BE2C (cell line): ENCODE results near the gene ANO2.
A peak's percentile ranks its signal among the peaks of the same experiment; 100 is the strongest.

Experiments
- DNase-seq: peaks from one replicate; pipeline ENCODE4 v3.0.0-alpha.2; 2020
- H3K27me3 ChIP-seq: fragments of 250-450 bp; sonication (Bioruptor Pico); 2 replicates; pipeline ENCODE4 v1.5.1; 2020; ENCODE audit warnings: mild to moderate bottlenecking
- H3K36me3 ChIP-seq: fragments of 250-450 bp; sonication (Bioruptor Pico); 2 replicates; pipeline ENCODE4 v1.5.1; 2020; ENCODE audit warnings: mild to moderate bottlenecking
- H3K4me1 ChIP-seq: fragments of 250-450 bp; sonication (Bioruptor Pico); 2 replicates; pipeline ENCODE4 v1.5.1; 2020
- H3K4me3 ChIP-seq: 2 replicates; pipeline ENCODE4 v1.5.1; 2011; ENCODE audit warnings: low read depth, low read length
- H3K9me3 ChIP-seq: fragments of 250-450 bp; sonication (Bioruptor Pico); 2 replicates; pipeline ENCODE4 v1.5.1; 2020
- TF ChIP-seq, protein P1 (sequence below): IDR thresholded peaks from 2 replicates; pipeline ENCODE4 v1.5.1; 2012; ENCODE audit warnings: mild to moderate bottlenecking, low read depth, low read length

ANO2 gene

DNA sequence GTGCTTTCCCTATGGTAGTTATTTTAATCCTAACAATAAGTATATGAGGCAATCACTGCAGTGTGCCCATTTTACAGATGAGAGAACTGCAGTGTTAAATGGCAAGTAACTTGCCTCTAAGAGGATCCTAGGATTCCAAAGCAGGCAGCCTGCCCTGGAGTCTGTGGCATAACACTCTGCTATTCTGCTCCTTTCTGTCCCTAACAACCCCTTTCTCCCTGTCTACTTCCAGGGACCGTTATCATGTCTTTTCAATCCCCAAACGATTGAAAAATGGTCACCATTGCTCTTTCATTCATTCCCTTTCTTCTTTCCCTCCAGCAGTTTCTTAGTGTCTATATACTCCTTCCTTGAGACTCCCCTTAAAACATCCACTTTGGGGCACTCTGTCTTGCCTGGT, 1.3 kb upstream of the ANO2 start:
- H3K36me3 ChIP-seq = no peaks in the 10 kb centered on the region
- TF ChIP-seq, protein P1, sequence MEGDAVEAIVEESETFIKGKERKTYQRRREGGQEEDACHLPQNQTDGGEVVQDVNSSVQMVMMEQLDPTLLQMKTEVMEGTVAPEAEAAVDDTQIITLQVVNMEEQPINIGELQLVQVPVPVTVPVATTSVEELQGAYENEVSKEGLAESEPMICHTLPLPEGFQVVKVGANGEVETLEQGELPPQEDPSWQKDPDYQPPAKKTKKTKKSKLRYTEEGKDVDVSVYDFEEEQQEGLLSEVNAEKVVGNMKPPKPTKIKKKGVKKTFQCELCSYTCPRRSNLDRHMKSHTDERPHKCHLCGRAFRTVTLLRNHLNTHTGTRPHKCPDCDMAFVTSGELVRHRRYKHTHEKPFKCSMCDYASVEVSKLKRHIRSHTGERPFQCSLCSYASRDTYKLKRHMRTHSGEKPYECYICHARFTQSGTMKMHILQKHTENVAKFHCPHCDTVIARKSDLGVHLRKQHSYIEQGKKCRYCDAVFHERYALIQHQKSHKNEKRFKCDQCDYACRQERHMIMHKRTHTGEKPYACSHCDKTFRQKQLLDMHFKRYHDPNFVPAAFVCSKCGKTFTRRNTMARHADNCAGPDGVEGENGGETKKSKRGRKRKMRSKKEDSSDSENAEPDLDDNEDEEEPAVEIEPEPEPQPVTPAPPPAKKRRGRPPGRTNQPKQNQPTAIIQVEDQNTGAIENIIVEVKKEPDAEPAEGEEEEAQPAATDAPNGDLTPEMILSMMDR = no peak
- no peaks in the 10 kb centered on the region for H3K4me1 ChIP-seq
- no peak overlapping the region for H3K4me3 ChIP-seq
- peaks cover 63% of the 10 kb centered on the region for H3K27me3 ChIP-seq
- no peaks in the 10 kb centered on the region for H3K9me3 ChIP-seq
- no peak for DNase-seq

GRCh38 chr12:5944688-5945070, 380 bp downstream of the ANO2 start:
- Histone ChIP-seq H3K4me3 (peak overlapping the region; percentile 20; the same call in 1 of the 2 replicates), H3K27me3 (peaks cover 72% of the 10 kb centered on the region), H3K36me3 (no peaks in the 10 kb centered on the region), H3K9me3 (no peaks in the 10 kb centered on the region), H3K4me1 (no peaks in the 10 kb centered on the region)
- TF ChIP-seq, protein P1 = no peak
- DNase-seq = no peak

DNA sequence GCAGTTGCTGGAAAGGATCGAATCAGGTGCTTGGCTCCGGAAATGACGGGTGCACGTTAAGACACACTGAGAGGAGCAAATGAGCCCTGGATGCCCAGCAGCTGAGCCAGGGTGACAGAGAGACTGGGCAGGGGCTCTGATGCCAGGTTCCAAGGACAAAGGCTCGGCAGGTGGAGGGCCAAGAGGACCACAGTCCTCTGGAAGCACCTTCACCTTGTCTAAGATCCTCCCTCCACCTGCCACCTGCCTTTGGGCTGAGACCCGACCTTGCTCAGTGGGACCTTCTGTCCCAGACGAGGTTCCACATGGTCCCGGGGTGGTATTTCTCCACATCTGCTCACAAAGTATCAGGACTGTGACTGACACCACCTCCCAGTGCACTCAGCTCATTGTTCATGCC, 1.0 kb downstream of the ANO2 start:
- H3K4me3 ChIP-seq = no peak overlapping the region
- H3K9me3 ChIP-seq = no peaks in the 10 kb centered on the region
- no peaks in the 10 kb centered on the region for H3K36me3 ChIP-seq
- peaks cover 72% of the 10 kb centered on the region for H3K27me3 ChIP-seq
- TF ChIP-seq, protein P1 = no peak
- no peak for DNase-seq
- H3K4me1 ChIP-seq = no peaks in the 10 kb centered on the region

GRCh38 chr12:5941907-5942306, 3.2 kb downstream of the ANO2 start:
- no peaks in the 10 kb centered on the region for H3K4me1 ChIP-seq
- H3K27me3 ChIP-seq = peaks cover 72% of the 10 kb centered on the region
- no peak overlapping the region for H3K4me3 ChIP-seq
- DNase-seq = no peak
- H3K36me3 ChIP-seq = no peaks in the 10 kb centered on the region
- TF ChIP-seq, protein P1 = no peak
- H3K9me3 ChIP-seq = no peaks in the 10 kb centered on the region

- DNase-seq = no peak
- Histone ChIP-seq H3K4me3 (no peak overlapping the region), H3K36me3 (no peaks in the 10 kb centered on the region), H3K9me3 (no peaks in the 10 kb centered on the region), H3K4me1 (no peaks in the 10 kb centered on the region), H3K27me3 (peaks cover 35% of the 10 kb centered on the region)
- TF ChIP-seq, protein P1 = no peak
Observed at GRCh38 chr12:5927732-5928516, 17.1 kb downstream of the ANO2 start.

GRCh38 chr12:5925646-5926045, 19.4 kb downstream of the ANO2 start:
- TF ChIP-seq, protein P1 = no peak
- Histone ChIP-seq H3K27me3 (peaks cover 42% of the 10 kb centered on the region), H3K9me3 (no peaks in the 10 kb centered on the region), H3K4me1 (no peaks in the 10 kb centered on the region), H3K36me3 (no peaks in the 10 kb centered on the region), H3K4me3 (no peak overlapping the region)
- DNase-seq = no peak
